SK-N-SH (cell line): Measurements from ENCODE around the gene FAM227A.

ENCODE experiments used
- CHD2 ChIP-seq: fragments of 150-350 bp; IDR thresholded peaks from 2 replicates; pipeline ENCODE4 v1.6.1; 2018; ENCODE audit warnings: low read length; ENCODE audit not compliant: partially characterized antibody
- FOXM1 ChIP-seq: IDR thresholded peaks from 2 replicates; pipeline ENCODE4 v1.4.0; 2012; ENCODE audit warnings: low read depth, mild to moderate bottlenecking
- NFIC ChIP-seq: IDR thresholded peaks from 2 replicates; pipeline ENCODE4 v1.4.0; 2012; ENCODE audit warnings: borderline replicate concordance
- RFX5 ChIP-seq: IDR thresholded peaks from 2 replicates; pipeline ENCODE4 v1.6.1; 2012; ENCODE audit warnings: mild to moderate bottlenecking, improper control_type of control experiment, low read length
- RXRA ChIP-seq: IDR thresholded peaks from 2 replicates; pipeline ENCODE4 v1.4.0; 2012; ENCODE audit warnings: low read depth, mild to moderate bottlenecking, borderline replicate concordance
- TAF1 ChIP-seq: IDR thresholded peaks from 2 replicates; pipeline ENCODE4 v1.6.1; 2012; ENCODE audit warnings: low read depth, mild to moderate bottlenecking, low read length, moderate library complexity, borderline replicate concordance
- TF ChIP-seq, protein P1 (sequence below): fragments of 200-600 bp; sonication (generic); IDR thresholded peaks from 2 replicates; pipeline ENCODE4 v1.6.1; 2017; ENCODE audit warnings: antibody characterized with exemption, mild to moderate bottlenecking, moderate library complexity
- TF ChIP-seq, protein P2 (sequence below): IDR thresholded peaks from 2 replicates; pipeline ENCODE4 v1.6.1; 2012; ENCODE audit warnings: mild to moderate bottlenecking, low read depth, low read length, moderate library complexity
- TF ChIP-seq, protein P3 (sequence below): IDR thresholded peaks from 2 replicates; pipeline ENCODE4 v1.4.0; 2012; ENCODE audit warnings: low read depth, borderline replicate concordance
- TF ChIP-seq, protein P4 (sequence below): IDR thresholded peaks from 2 replicates; pipeline ENCODE4; 2012

DNA sequence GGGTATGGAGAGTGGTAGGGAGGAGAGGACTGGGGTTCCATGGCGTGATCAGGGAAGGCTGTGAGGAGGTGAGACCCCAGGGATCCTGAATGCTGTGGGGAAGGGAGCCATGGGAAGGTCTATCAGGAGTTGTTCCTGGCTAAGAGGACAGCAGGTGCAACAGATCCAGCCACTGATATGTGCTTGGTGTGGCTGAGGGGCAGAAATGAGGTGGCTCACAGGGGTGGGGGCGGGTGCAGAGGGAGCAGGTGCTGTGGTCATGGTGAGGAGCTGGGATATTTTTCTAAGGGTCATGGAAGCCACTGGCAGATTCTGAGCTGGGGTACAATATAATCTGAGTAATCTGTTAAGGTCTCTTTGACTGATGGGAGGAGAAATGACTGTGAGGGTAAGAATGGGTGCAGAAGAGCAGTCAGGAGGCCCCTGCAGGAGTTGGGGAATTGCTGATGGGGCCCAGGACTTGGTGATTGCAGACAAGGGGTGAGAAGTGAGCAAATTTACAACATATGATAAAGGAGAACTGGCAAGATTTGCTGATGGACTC lies 54.9 kb downstream of the FAM227A start:
- TF ChIP-seq, protein P1, sequence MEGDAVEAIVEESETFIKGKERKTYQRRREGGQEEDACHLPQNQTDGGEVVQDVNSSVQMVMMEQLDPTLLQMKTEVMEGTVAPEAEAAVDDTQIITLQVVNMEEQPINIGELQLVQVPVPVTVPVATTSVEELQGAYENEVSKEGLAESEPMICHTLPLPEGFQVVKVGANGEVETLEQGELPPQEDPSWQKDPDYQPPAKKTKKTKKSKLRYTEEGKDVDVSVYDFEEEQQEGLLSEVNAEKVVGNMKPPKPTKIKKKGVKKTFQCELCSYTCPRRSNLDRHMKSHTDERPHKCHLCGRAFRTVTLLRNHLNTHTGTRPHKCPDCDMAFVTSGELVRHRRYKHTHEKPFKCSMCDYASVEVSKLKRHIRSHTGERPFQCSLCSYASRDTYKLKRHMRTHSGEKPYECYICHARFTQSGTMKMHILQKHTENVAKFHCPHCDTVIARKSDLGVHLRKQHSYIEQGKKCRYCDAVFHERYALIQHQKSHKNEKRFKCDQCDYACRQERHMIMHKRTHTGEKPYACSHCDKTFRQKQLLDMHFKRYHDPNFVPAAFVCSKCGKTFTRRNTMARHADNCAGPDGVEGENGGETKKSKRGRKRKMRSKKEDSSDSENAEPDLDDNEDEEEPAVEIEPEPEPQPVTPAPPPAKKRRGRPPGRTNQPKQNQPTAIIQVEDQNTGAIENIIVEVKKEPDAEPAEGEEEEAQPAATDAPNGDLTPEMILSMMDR: no peak
- no peak for TF ChIP-seq CHD2
- TF ChIP-seq, protein P2, sequence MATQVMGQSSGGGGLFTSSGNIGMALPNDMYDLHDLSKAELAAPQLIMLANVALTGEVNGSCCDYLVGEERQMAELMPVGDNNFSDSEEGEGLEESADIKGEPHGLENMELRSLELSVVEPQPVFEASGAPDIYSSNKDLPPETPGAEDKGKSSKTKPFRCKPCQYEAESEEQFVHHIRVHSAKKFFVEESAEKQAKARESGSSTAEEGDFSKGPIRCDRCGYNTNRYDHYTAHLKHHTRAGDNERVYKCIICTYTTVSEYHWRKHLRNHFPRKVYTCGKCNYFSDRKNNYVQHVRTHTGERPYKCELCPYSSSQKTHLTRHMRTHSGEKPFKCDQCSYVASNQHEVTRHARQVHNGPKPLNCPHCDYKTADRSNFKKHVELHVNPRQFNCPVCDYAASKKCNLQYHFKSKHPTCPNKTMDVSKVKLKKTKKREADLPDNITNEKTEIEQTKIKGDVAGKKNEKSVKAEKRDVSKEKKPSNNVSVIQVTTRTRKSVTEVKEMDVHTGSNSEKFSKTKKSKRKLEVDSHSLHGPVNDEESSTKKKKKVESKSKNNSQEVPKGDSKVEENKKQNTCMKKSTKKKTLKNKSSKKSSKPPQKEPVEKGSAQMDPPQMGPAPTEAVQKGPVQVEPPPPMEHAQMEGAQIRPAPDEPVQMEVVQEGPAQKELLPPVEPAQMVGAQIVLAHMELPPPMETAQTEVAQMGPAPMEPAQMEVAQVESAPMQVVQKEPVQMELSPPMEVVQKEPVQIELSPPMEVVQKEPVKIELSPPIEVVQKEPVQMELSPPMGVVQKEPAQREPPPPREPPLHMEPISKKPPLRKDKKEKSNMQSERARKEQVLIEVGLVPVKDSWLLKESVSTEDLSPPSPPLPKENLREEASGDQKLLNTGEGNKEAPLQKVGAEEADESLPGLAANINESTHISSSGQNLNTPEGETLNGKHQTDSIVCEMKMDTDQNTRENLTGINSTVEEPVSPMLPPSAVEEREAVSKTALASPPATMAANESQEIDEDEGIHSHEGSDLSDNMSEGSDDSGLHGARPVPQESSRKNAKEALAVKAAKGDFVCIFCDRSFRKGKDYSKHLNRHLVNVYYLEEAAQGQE: no peak
- no peak for TF ChIP-seq RFX5
- TF ChIP-seq TAF1: no peak
- TF ChIP-seq, protein P3, sequence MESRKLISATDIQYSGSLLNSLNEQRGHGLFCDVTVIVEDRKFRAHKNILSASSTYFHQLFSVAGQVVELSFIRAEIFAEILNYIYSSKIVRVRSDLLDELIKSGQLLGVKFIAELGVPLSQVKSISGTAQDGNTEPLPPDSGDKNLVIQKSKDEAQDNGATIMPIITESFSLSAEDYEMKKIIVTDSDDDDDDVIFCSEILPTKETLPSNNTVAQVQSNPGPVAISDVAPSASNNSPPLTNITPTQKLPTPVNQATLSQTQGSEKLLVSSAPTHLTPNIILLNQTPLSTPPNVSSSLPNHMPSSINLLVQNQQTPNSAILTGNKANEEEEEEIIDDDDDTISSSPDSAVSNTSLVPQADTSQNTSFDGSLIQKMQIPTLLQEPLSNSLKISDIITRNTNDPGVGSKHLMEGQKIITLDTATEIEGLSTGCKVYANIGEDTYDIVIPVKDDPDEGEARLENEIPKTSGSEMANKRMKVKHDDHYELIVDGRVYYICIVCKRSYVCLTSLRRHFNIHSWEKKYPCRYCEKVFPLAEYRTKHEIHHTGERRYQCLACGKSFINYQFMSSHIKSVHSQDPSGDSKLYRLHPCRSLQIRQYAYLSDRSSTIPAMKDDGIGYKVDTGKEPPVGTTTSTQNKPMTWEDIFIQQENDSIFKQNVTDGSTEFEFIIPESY: no peak
- no peak for TF ChIP-seq FOXM1
- TF ChIP-seq, protein P4, sequence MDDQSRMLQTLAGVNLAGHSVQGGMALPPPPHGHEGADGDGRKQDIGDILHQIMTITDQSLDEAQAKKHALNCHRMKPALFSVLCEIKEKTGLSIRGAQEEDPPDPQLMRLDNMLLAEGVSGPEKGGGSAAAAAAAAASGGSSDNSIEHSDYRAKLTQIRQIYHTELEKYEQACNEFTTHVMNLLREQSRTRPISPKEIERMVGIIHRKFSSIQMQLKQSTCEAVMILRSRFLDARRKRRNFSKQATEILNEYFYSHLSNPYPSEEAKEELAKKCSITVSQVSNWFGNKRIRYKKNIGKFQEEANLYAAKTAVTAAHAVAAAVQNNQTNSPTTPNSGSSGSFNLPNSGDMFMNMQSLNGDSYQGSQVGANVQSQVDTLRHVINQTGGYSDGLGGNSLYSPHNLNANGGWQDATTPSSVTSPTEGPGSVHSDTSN: no peak
- no peak for TF ChIP-seq RXRA
- no peak for TF ChIP-seq NFIC
